ENCODE data around the gene OR51L1.

DNA sequence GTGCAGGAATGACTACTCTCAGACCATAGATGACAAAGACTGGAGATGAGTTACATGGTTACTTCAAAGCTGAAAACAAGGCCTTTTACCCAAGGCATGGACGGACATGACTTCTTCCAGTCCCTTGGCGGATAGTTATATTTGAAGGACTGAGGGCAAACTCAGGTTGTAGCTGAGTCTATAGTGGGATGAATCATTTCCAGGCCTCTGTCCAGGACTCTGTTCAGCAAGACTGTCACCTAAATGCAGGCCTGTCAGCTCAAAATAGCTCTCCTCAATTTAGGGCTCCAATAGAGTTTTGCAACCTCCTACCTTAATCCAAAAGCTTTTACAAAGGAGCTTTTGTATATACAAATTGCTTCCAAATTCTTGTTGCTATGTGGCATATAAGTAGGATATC, 27.3 kb downstream of the OR51L1 start:
- no peak for TF ChIP-seq EZH2 (IDR thresholded peaks at IDR 0.05)
- no peak for TF ChIP-seq POLR2AphosphoS5 (IDR thresholded peaks at IDR 0.05; ENCODE audit: borderline replicate concordance, low read depth, low read length)
- no peak for TF ChIP-seq FOXP2 (optimal IDR thresholded peaks at IDR 0.05; ENCODE audit: control extremely low read depth, extremely low read length, insufficient read depth)

All from SK-N-MC (cell line).